Suppressor macrophage (primary cell): ENCODE results near the gene NUTM2E.
"Not testable (repeated sequence)": the region's sequence is repeated elsewhere in the genome, so short reads cannot be mapped to it uniquely, and the experiment has no call there.

ENCODE experiments used
- DNase-seq, 4 experiments: peaks; one replicate each; pipeline ENCODE4 v3.0.0-alpha.2; 2020 to 2022

Gene NUTM2E

GRCh38 chr10:79866903-79867551 is 40.5 kb downstream of the NUTM2E start:
- not testable (repeated sequence) for DNase-seq

GRCh38 chr10:79868023-79868422 is 41.5 kb downstream of the NUTM2E start:
- not testable (repeated sequence) for DNase-seq

GRCh38 chr10:79869439-79870097 is 43.0 kb downstream of the NUTM2E start:
- not testable (repeated sequence) for DNase-seq

- DNase-seq = not testable (repeated sequence)
These were observed 45.2 kb downstream of the NUTM2E start for GRCh38 chr10:79871729-79872128.
